Mesenchymal stem cell (in vitro differentiated cells and primary cell): ENCODE measurements around the gene PTPN13.

ENCODE experiments used
- DNase-seq: peaks from one replicate; pipeline ENCODE4 v3.0.0-alpha.2; 2013
- H2AFZ ChIP-seq: one replicate; pipeline ENCODE4 v1.6.1; 2013; ENCODE audit warnings: low read depth, mild to moderate bottlenecking, control low read depth, inconsistent platforms, low read length, moderate library complexity
- H2AK5ac ChIP-seq: 2 replicates; pipeline ENCODE4 v1.6.1; 2013; ENCODE audit warnings: low read length, moderate library complexity, mild to moderate bottlenecking, inconsistent platforms; ENCODE audit not compliant: severe bottlenecking
- H2BK120ac ChIP-seq: one replicate; pipeline ENCODE4 v1.6.1; 2013; ENCODE audit warnings: low read depth, mild to moderate bottlenecking, inconsistent platforms, low read length, moderate library complexity
- H2BK12ac ChIP-seq, 2 experiments: one replicate each; pipeline ENCODE4 v1.6.1; 2013; ENCODE audit warnings: inconsistent platforms in 2 of 2, low read length in 2 of 2, mild to moderate bottlenecking in 2 of 2, moderate library complexity in 2 of 2, control low read depth in 1 of 2
- H2BK15ac ChIP-seq: one replicate; pipeline ENCODE4 v1.6.1; 2013; ENCODE audit warnings: mild to moderate bottlenecking, low read depth, inconsistent platforms; ENCODE audit not compliant: poor library complexity, severe bottlenecking
- H2BK5ac ChIP-seq: 2 replicates; pipeline ENCODE4 v1.6.1; 2013; ENCODE audit warnings: low read depth, mild to moderate bottlenecking, low read length, control low read depth, inconsistent platforms; ENCODE audit not compliant: poor library complexity, severe bottlenecking
- H3K14ac ChIP-seq, 2 experiments: one replicate each; pipeline ENCODE4 v1.6.1; 2013; ENCODE audit warnings: inconsistent platforms in 2 of 2, low read length in 2 of 2, control low read depth in 1 of 2, mild to moderate bottlenecking in 1 of 2, moderate library complexity in 1 of 2
- H3K18ac ChIP-seq, 2 experiments: one replicate each; pipeline ENCODE4 v1.6.1; 2013; ENCODE audit warnings: inconsistent platforms in 2 of 2, low read length in 2 of 2, control low read depth in 1 of 2, low read depth in 1 of 2, mild to moderate bottlenecking in 1 of 2
- H3K23ac ChIP-seq, 2 experiments: one replicate each; pipeline ENCODE4 v1.6.1; 2013; ENCODE audit warnings: inconsistent platforms in 2 of 2, low read length in 2 of 2, mild to moderate bottlenecking in 2 of 2, moderate library complexity in 2 of 2, control low read depth in 1 of 2
- H3K27ac ChIP-seq: 2 replicates; pipeline ENCODE4 v1.5.1; 2013; ENCODE audit warnings: mild to moderate bottlenecking, moderate library complexity, low read length, control low read depth, inconsistent platforms; ENCODE audit not compliant: poor library complexity, severe bottlenecking
- H3K27me3 ChIP-seq, 2 experiments: 2 replicates each; pipeline versions ENCODE4 v1.6.1 to v1.7.0; 2013; ENCODE audit warnings: low read length in 2 of 2, mild to moderate bottlenecking in 2 of 2, moderate library complexity in 2 of 2, control low read depth in 1 of 2, inconsistent platforms in 1 of 2; ENCODE audit not compliant: control insufficient read depth in 1 of 2, insufficient read depth in 1 of 2
- H3K36me3 ChIP-seq, 2 experiments: 2 replicates each; pipeline versions ENCODE4 v1.6.1 to v1.7.0; 2013; ENCODE audit warnings: low read length in 2 of 2, control low read depth in 1 of 2, inconsistent platforms in 1 of 2, low read depth in 1 of 2, mild to moderate bottlenecking in 1 of 2; ENCODE audit not compliant: insufficient read depth in 2 of 2, control insufficient read depth in 1 of 2
- H3K4ac ChIP-seq, 2 experiments: one replicate each; pipeline ENCODE4 v1.6.1; 2013; ENCODE audit warnings: inconsistent platforms in 2 of 2, low read length in 2 of 2, mild to moderate bottlenecking in 2 of 2, moderate library complexity in 2 of 2, control low read depth in 1 of 2, low read depth in 1 of 2
- H3K4me1 ChIP-seq: 2 replicates; pipeline ENCODE4 v1.6.1; 2013; ENCODE audit warnings: low read depth, low read length, control low read depth; ENCODE audit not compliant: control insufficient read depth, insufficient read depth
- H3K4me2 ChIP-seq: 2 replicates; pipeline ENCODE4 v1.6.1; 2013; ENCODE audit warnings: low read length, mild to moderate bottlenecking, inconsistent platforms; ENCODE audit not compliant: poor library complexity, severe bottlenecking
- H3K4me3 ChIP-seq, 2 experiments: 2 replicates each; pipeline versions ENCODE4 v1.5.1 to v1.7.0; 2013; ENCODE audit warnings: low read length in 2 of 2, mild to moderate bottlenecking in 2 of 2, control low read depth in 1 of 2, low read depth in 1 of 2; ENCODE audit not compliant: insufficient read depth in 1 of 2
- H3K79me1 ChIP-seq: replicated peaks from 2 replicates; pipeline ENCODE4 v1.6.1; 2013; ENCODE audit warnings: mild to moderate bottlenecking, control low read depth, low read length, inconsistent platforms; ENCODE audit not compliant: poor library complexity, severe bottlenecking
- H3K9ac ChIP-seq: 2 replicates; pipeline ENCODE4 v1.7.0; 2013; ENCODE audit warnings: mild to moderate bottlenecking, low read length, moderate library complexity
- H3K9me3 ChIP-seq: 2 replicates; pipeline ENCODE4 v1.7.0; 2013; ENCODE audit warnings: mild to moderate bottlenecking, low read length; ENCODE audit not compliant: control insufficient read depth
- H4K8ac ChIP-seq: one replicate; pipeline ENCODE4 v1.6.1; 2013; ENCODE audit warnings: inconsistent platforms, mild to moderate bottlenecking, low read length, moderate library complexity
- H4K91ac ChIP-seq: one replicate; pipeline ENCODE4 v1.6.1; 2013; ENCODE audit warnings: mild to moderate bottlenecking, low read length, inconsistent platforms
- WGBS: methylation state at CpG from one replicate; pipeline ENCODE4 v1.1.7; 2013; ENCODE audit warnings: mixed read lengths; 5-methylcytosine and 5-hydroxymethylcytosine counted together

Gene PTPN13

GRCh38 chr4:86611757-86612156 is 17.6 kb downstream of the PTPN13 start:
- Histone ChIP-seq H3K4me2 (no peak overlapping the region), H3K23ac (no peak overlapping the region), H2BK12ac (no peak overlapping the region), H2BK5ac (no peak overlapping the region), H3K27me3 (no peaks in the 10 kb centered on the region), H4K8ac (no peak overlapping the region), H3K4me1 (peaks cover 1% of the 10 kb centered on the region), H3K9me3 (no peaks in the 10 kb centered on the region), H2AFZ (no peak overlapping the region), H2BK15ac (no peak overlapping the region), H3K14ac (no peak overlapping the region), H2AK5ac (no peak overlapping the region), H3K9ac (no peak overlapping the region), H4K91ac (no peak overlapping the region), H3K4me3 (no peak overlapping the region), H3K4ac (no peak overlapping the region), H3K27ac (no peak overlapping the region), H3K36me3 (no peaks in the 10 kb centered on the region), H2BK120ac (no peak overlapping the region), H3K79me1 (peaks cover 7% of the 10 kb centered on the region), H3K18ac (no peak overlapping the region)
- no peak for DNase-seq
- 72% methylated on average over 2 of the region's 2 CpGs for WGBS

GRCh38 chr4:86613734-86614133 is 19.6 kb downstream of the PTPN13 start:
- Histone ChIP-seq H3K4me1 (peaks cover 1% of the 10 kb centered on the region), H3K9ac (no peak overlapping the region), H4K8ac (no peak overlapping the region), H3K27ac (no peak overlapping the region), H2AK5ac (no peak overlapping the region), H3K18ac (no peak overlapping the region), H3K27me3 (no peaks in the 10 kb centered on the region), H2BK15ac (no peak overlapping the region), H3K4me3 (no peak overlapping the region), H2AFZ (no peak overlapping the region), H2BK5ac (no peak overlapping the region), H4K91ac (no peak overlapping the region), H3K4ac (no peak overlapping the region), H3K9me3 (no peaks in the 10 kb centered on the region), H3K36me3 (no peaks in the 10 kb centered on the region), H3K79me1 (peaks cover 7% of the 10 kb centered on the region), H2BK120ac (no peak overlapping the region), H3K23ac (no peak overlapping the region), H2BK12ac (no peak overlapping the region), H3K4me2 (no peak overlapping the region), H3K14ac (no peak overlapping the region)
- WGBS = no CpG with 5 or more reads among the region's 2 CpGs
- DNase-seq = no peak

GRCh38 chr4:86614865-86615264 is 20.8 kb downstream of the PTPN13 start:
- no peaks in the 10 kb centered on the region for H3K27me3 ChIP-seq

GRCh38 chr4:86615501-86615900 is 21.4 kb downstream of the PTPN13 start:
- DNase-seq = no peak
- Histone ChIP-seq H2BK15ac (no peak overlapping the region), H2AFZ (no peak overlapping the region), H3K27ac (no peak overlapping the region), H3K27me3 (no peaks in the 10 kb centered on the region), H3K9me3 (peaks cover 2% of the 10 kb centered on the region), H3K18ac (no peak overlapping the region), H3K36me3 (no peaks in the 10 kb centered on the region), H2BK5ac (no peak overlapping the region), H2AK5ac (no peak overlapping the region), H2BK12ac (no peak overlapping the region), H3K79me1 (peaks cover 11% of the 10 kb centered on the region), H3K23ac (no peak overlapping the region), H3K4ac (no peak overlapping the region), H2BK120ac (no peak overlapping the region), H4K8ac (no peak overlapping the region), H3K4me3 (no peak overlapping the region), H3K9ac (no peak overlapping the region), H3K4me2 (no peak overlapping the region), H3K14ac (no peak overlapping the region), H4K91ac (no peak overlapping the region), H3K4me1 (peaks cover 3% of the 10 kb centered on the region)
- no CpG with 5 or more reads among the region's 1 CpG for WGBS

More at GRCh38 chr4:86614865-86615264, 20.8 kb downstream of the PTPN13 start:
- H3K4me1 ChIP-seq = peaks cover 1% of the 10 kb centered on the region
- no peak overlapping the region for H3K18ac ChIP-seq
- H3K79me1 ChIP-seq = peaks cover 8% of the 10 kb centered on the region
- no peak overlapping the region for H3K4me2 ChIP-seq
- no peak overlapping the region for H3K14ac ChIP-seq
- no peak overlapping the region for H4K91ac ChIP-seq
- 100% methylated on average over 2 of the region's 3 CpGs for WGBS
- no peak overlapping the region for H3K23ac ChIP-seq
- H2BK15ac ChIP-seq = no peak overlapping the region
- DNase-seq = no peak
- no peak overlapping the region for H3K4ac ChIP-seq
- H3K27ac ChIP-seq = no peak overlapping the region
- H3K4me3 ChIP-seq = no peak overlapping the region
- H3K9me3 ChIP-seq = peaks cover 2% of the 10 kb centered on the region
- H2AFZ ChIP-seq = no peak overlapping the region
- H2BK120ac ChIP-seq = no peak overlapping the region
- H2AK5ac ChIP-seq = no peak overlapping the region
- no peak overlapping the region for H2BK5ac ChIP-seq
- no peak overlapping the region for H4K8ac ChIP-seq
- no peak overlapping the region for H3K9ac ChIP-seq
- no peak overlapping the region for H2BK12ac ChIP-seq
- no peaks in the 10 kb centered on the region for H3K36me3 ChIP-seq
